ENCODE measurements around the gene EIF3F.

GRCh38 chr11:7969756-7970646 lies 17.1 kb upstream of the EIF3F start:
- no peak for TF ChIP-seq PKNOX1 (IDR thresholded peaks at IDR 0.05)
- no peak for TF ChIP-seq MYC (IDR thresholded peaks at IDR 0.05; ENCODE audit: low read depth, low read length)
- TF ChIP-seq MYC (CRISPR knock-in tag; IDR thresholded peaks at IDR 0.05; ENCODE audit: borderline replicate concordance, low read depth) = no peak
- no peak for TF ChIP-seq REST (IDR thresholded peaks at IDR 0.05; ENCODE audit: borderline replicate concordance)
- no peak for TF ChIP-seq REST (CRISPR knock-in tag; IDR thresholded peaks at IDR 0.05; ENCODE audit: low read depth)
- no peak for TF ChIP-seq ZNF174 (CRISPR knock-in tag; IDR thresholded peaks at IDR 0.05)
- no peak for TF ChIP-seq TBP (optimal IDR thresholded peaks at IDR 0.05; ENCODE audit: low read depth, low read length)
- no peak for TF ChIP-seq SIN3A (IDR thresholded peaks at IDR 0.05; ENCODE audit: borderline replicate concordance in 2 of 2, control insufficient read depth in 1 of 2, low read depth in 2 of 2, low read length in 2 of 2)
- no peak for TF ChIP-seq HIVEP1 (CRISPR knock-in tag; IDR thresholded peaks at IDR 0.05)
- no peak for TF ChIP-seq PTRF (tag; IDR thresholded peaks at IDR 0.05)
- TF ChIP-seq SAP30 (IDR thresholded peaks at IDR 0.05; ENCODE audit: borderline replicate concordance, insufficient read depth, low read depth, low read length, poor library complexity, severe bottlenecking) = no peak
- no peak for TF ChIP-seq CTCF (IDR thresholded peaks at IDR 0.05 in 2 of 3, conservative IDR thresholded peaks at IDR 0.05 in 1 of 3; ENCODE audit: insufficient read depth in 2 of 3, low read depth in 1 of 3, low read length in 3 of 3)

Measured in K562 (cell line).